ENCODE results near the gene TLK1. TPM values are rescaled to one million over a fixed set of nuclear protein-coding genes. Genes with fewer than 3 reads are reported as not detected.
A peak's percentile ranks its signal among the peaks of the same experiment; 100 is the strongest.

The TLK1 gene
- total and polyA plus RNA-seq, 4 donors, result 12.3 to 61.8 (median 34.4) TPM

GRCh38 chr2:170969030-170969429, 191.7 kb downstream of the TLK1 start:
- no peak for ATAC-seq (ENCODE audit: low FRiP score)
- 81 to 86% methylated on average over 2 of the region's 2 CpGs for WGBS, 2 donors
- Histone ChIP-seq H3K4me3 (ENCODE audit: low read length in 2 of 2) (no peak overlapping the region), H3K4me1 (ENCODE audit: control insufficient read depth in 1 of 2, insufficient read depth in 2 of 2, low read length in 2 of 2) (no peaks in the 10 kb centered on the region), H3K36me3 (ENCODE audit: control insufficient read depth in 1 of 2, insufficient read depth in 2 of 2, low read length in 1 of 2) (peaks cover 0 to 5% of the 10 kb centered on the region in 2 donors), H3K27me3 (ENCODE audit: control insufficient read depth in 1 of 2, insufficient read depth in 2 of 2, low read length in 1 of 2) (no peaks in the 10 kb centered on the region), H3K9me3 (ENCODE audit: control insufficient read depth, low read length) (no peaks in the 10 kb centered on the region), H3K27ac (ENCODE audit: low read depth in 1 of 2, low read length in 2 of 2) (no peak overlapping the region)
- intact Hi-C loops (cut with DNase I), result no loop called here
- DNase-seq, result no peak

DNA sequence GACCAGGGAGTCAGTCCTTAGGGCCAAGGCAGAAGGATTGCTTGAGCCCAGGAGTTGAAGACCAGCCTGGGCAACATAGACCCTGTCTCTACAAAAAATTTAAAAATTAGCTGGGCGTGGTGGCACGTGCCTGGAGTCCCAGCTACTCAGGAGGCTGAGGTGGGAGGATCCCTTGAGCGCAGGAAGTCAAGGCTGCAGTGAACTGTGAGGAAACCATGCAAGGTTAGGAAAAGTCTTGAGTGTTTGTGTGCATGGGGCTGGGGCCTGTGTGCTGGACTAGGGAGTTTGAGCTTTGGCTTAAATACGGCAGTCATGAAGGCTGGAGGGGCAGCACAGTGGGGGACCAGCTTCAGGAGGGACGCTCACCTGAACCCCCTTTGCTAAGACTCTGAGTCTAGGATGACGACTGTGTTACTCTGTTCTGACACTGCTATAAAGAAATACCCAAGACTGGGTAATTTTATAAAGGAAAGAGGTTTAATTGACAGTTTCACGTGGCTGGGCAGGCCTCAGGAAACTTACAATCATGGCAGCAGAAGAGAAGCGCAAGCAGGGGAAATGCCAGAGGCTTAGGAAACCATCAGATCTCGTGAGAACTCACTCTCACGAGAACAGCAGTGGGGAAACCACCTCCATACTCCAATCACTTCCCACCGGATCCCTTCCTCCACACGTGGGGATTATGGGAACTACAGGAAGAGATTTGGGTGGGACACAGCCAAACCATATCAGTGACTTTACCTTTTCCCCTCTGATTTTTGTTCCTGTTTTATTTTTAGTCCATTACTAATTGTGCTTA, 192.3 kb downstream of the TLK1 start:
- Histone ChIP-seq H3K4me1 (ENCODE audit: control insufficient read depth in 1 of 2, insufficient read depth in 2 of 2, low read length in 2 of 2) (no peaks in the 10 kb centered on the region), H3K36me3 (ENCODE audit: control insufficient read depth in 1 of 2, insufficient read depth in 2 of 2, low read length in 1 of 2) (peaks cover under 1 to 5% of the 10 kb centered on the region in 2 donors), H3K27ac (ENCODE audit: low read depth in 1 of 2, low read length in 2 of 2) (no peak overlapping the region), H3K4me3 (ENCODE audit: low read length in 2 of 2) (no peak overlapping the region), H3K9me3 (ENCODE audit: control insufficient read depth, low read length) (no peaks in the 10 kb centered on the region), H3K27me3 (ENCODE audit: control insufficient read depth in 1 of 2, insufficient read depth in 2 of 2, low read length in 1 of 2) (no peaks in the 10 kb centered on the region)
- ATAC-seq (ENCODE audit: low FRiP score) (no peak), DNase-seq (no peak)
- intact Hi-C loops (cut with DNase I), result no loop called here
- WGBS, 2 donors, result 76 to 80% methylated on average over 12 of the region's 12 CpGs

- no peak overlapping the region for H3K4me3 ChIP-seq (ENCODE audit: low read length in 2 of 2)
- no peaks in the 10 kb centered on the region for H3K4me1 ChIP-seq (ENCODE audit: control insufficient read depth in 1 of 2, insufficient read depth in 2 of 2, low read length in 2 of 2)
- H3K27me3 ChIP-seq (ENCODE audit: control insufficient read depth in 1 of 2, insufficient read depth in 2 of 2, low read length in 1 of 2), result no peaks in the 10 kb centered on the region
- ATAC-seq (ENCODE audit: low FRiP score) (no peak), DNase-seq (no peak)
- H3K36me3 ChIP-seq (ENCODE audit: control insufficient read depth in 1 of 2, insufficient read depth in 2 of 2, low read length in 1 of 2), result peaks cover 2 to 5% of the 10 kb centered on the region in 2 donors
- no peaks in the 10 kb centered on the region for H3K9me3 ChIP-seq (ENCODE audit: control insufficient read depth, low read length)
- intact Hi-C loops (cut with DNase I), result no loop called here
- WGBS, 2 donors, result 25 to 34% methylated on average over 5 of the region's 5 CpGs
- H3K27ac ChIP-seq (ENCODE audit: low read depth in 1 of 2, low read length in 2 of 2), result no peak overlapping the region
These were observed 193.1 kb downstream of the TLK1 start for GRCh38 chr2:170967553-170967952.

GRCh38 chr2:170966648-170967396, 193.9 kb downstream of the TLK1 start:
- H3K36me3 ChIP-seq (ENCODE audit: control insufficient read depth in 1 of 2, insufficient read depth in 2 of 2, low read length in 1 of 2), result peaks cover 2 to 6% of the 10 kb centered on the region in 2 donors
- no peaks in the 10 kb centered on the region for H3K27me3 ChIP-seq (ENCODE audit: control insufficient read depth in 1 of 2, insufficient read depth in 2 of 2, low read length in 1 of 2)
- H3K4me1 ChIP-seq (ENCODE audit: control insufficient read depth in 1 of 2, insufficient read depth in 2 of 2, low read length in 2 of 2), result no peaks in the 10 kb centered on the region
- no peak overlapping the region for H3K4me3 ChIP-seq (ENCODE audit: low read length in 2 of 2)
- peak; percentile 24 for ATAC-seq (ENCODE audit: low FRiP score)
- no peak overlapping the region for H3K27ac ChIP-seq (ENCODE audit: low read depth in 1 of 2, low read length in 2 of 2)
- intact Hi-C loops (cut with DNase I), result no loop called here
- H3K9me3 ChIP-seq (ENCODE audit: control insufficient read depth, low read length), result no peaks in the 10 kb centered on the region
- DNase-seq, result no peak
- WGBS, 2 donors, result 71 to 73% methylated on average over 13 of the region's 13 CpGs

- Histone ChIP-seq H3K9me3 (ENCODE audit: control insufficient read depth, low read length) (no peaks in the 10 kb centered on the region), H3K27me3 (ENCODE audit: control insufficient read depth in 1 of 2, insufficient read depth in 2 of 2, low read length in 1 of 2) (no peaks in the 10 kb centered on the region), H3K27ac (ENCODE audit: low read depth in 1 of 2, low read length in 2 of 2) (no peak overlapping the region), H3K4me1 (ENCODE audit: control insufficient read depth in 1 of 2, insufficient read depth in 2 of 2, low read length in 2 of 2) (no peaks in the 10 kb centered on the region), H3K4me3 (ENCODE audit: low read length in 2 of 2) (no peak overlapping the region), H3K36me3 (ENCODE audit: control insufficient read depth in 1 of 2, insufficient read depth in 2 of 2, low read length in 1 of 2) (peaks cover 4 to 7% of the 10 kb centered on the region in 2 donors)
- WGBS, 2 donors, result 77 to 78% methylated on average over 20 of the region's 20 CpGs
- no peak for ATAC-seq (ENCODE audit: low FRiP score)
- DNase-seq, result no peak
- intact Hi-C loops (cut with DNase I), result no loop called here
These were observed 195.1 kb downstream of the TLK1 start for GRCh38 chr2:170965446-170966225.

DNA sequence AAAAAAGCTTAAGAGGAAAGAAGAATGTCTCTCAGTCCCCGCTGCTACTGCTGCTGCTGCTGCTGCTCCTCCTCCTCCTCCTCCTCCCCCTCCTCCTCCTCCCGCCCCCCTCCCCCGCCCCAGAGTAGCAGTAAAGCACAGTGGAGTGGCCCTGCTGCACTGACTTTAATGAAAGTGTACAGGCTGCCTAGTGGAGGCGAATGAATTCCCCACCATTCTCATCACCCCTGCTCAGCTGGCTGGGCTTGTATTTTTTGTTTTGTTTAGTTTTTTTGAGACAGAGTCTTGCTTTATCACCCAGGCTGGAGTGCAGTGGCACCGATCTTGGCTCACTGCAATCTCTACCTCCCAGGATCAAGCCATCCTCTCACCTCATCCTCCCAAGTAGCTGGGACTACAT, 197.3 kb downstream of the TLK1 start:
- no peak overlapping the region for H3K4me3 ChIP-seq (ENCODE audit: low read length in 2 of 2)
- H3K36me3 ChIP-seq (ENCODE audit: control insufficient read depth in 1 of 2, insufficient read depth in 2 of 2, low read length in 1 of 2), result peaks cover 4 to 7% of the 10 kb centered on the region in 2 donors
- DNase-seq, result no peak
- H3K9me3 ChIP-seq (ENCODE audit: control insufficient read depth, low read length), result no peaks in the 10 kb centered on the region
- intact Hi-C loops (cut with DNase I), result no loop called here
- WGBS, 2 donors, result 58 to 71% methylated on average over 5 of the region's 5 CpGs
- H3K27ac ChIP-seq (ENCODE audit: low read depth in 1 of 2, low read length in 2 of 2), result no peak overlapping the region
- no peak for ATAC-seq (ENCODE audit: low FRiP score)
- no peaks in the 10 kb centered on the region for H3K27me3 ChIP-seq (ENCODE audit: control insufficient read depth in 1 of 2, insufficient read depth in 2 of 2, low read length in 1 of 2)
- H3K4me1 ChIP-seq (ENCODE audit: control insufficient read depth in 1 of 2, insufficient read depth in 2 of 2, low read length in 2 of 2), result no peaks in the 10 kb centered on the region

DNA sequence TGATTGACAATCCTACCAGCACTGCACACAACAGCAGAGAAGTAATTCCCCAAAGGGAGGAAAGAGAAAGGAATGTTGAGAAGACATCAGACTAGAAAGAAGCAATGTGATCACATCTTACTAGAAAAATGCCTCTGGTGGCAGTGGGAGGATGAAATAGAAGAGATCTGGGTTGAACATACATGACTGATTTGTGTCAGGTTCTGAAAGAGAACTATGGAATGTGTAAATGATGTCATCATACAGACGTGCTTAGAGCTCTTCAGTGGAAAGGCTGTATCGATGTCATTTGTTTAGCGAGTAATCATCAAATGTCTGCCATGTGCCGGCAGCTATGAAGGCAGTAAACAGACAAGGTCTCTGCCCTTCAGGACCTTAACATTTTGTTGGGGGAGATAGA, 206.8 kb downstream of the TLK1 start:
- DNase-seq, result no peak
- H3K4me3 ChIP-seq (ENCODE audit: low read length in 2 of 2), result no peak overlapping the region
- H3K27me3 ChIP-seq (ENCODE audit: control insufficient read depth in 1 of 2, insufficient read depth in 2 of 2, low read length in 1 of 2), result no peaks in the 10 kb centered on the region
- ATAC-seq (ENCODE audit: low FRiP score), result no peak
- peaks cover 12% of the 10 kb centered on the region in 2 donors for H3K36me3 ChIP-seq (ENCODE audit: control insufficient read depth in 1 of 2, insufficient read depth in 2 of 2, low read length in 1 of 2)
- intact Hi-C loops (cut with DNase I), result no loop called here
- WGBS, 2 donors, result 55 to 74% methylated on average over 4 of the region's 4 CpGs
- H3K9me3 ChIP-seq (ENCODE audit: control insufficient read depth, low read length), result no peaks in the 10 kb centered on the region
- H3K27ac ChIP-seq (ENCODE audit: low read depth in 1 of 2, low read length in 2 of 2), result no peak overlapping the region
- no peaks in the 10 kb centered on the region for H3K4me1 ChIP-seq (ENCODE audit: control insufficient read depth in 1 of 2, insufficient read depth in 2 of 2, low read length in 2 of 2)

DNA sequence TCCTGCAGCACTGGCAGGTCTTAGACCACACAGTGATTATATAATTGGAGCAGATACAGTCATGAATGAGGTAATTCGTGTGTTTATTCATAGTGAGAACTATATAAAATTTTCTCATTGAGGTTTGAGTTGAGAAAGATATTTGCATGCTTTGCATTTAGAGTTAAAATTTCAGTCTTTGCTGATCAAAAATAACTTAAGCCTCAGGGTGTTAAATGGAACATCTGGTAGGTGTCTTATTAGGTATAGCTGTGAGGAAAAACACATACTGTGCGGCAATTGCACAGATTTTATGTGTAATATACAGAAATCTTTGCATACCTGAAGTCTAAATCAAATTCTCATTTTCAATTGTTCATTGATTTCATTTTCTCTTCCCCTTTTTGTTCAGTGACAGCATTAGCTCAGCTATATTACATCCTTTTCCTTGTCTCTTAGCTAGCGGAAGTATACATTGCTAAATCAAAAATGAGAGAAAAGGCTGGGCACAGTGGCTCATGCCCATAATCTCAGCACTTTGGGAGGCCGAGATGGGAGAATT, 210.4 kb downstream of the TLK1 start:
- no peaks in the 10 kb centered on the region for H3K9me3 ChIP-seq (ENCODE audit: control insufficient read depth, low read length)
- no peaks in the 10 kb centered on the region for H3K4me1 ChIP-seq (ENCODE audit: control insufficient read depth in 1 of 2, insufficient read depth in 2 of 2, low read length in 2 of 2)
- ATAC-seq (ENCODE audit: low FRiP score) (no peak), DNase-seq (no peak)
- 89 to 91% methylated on average over 4 of the region's 4 CpGs for WGBS, 2 donors
- H3K27ac ChIP-seq (ENCODE audit: low read depth in 1 of 2, low read length in 2 of 2), result no peak overlapping the region
- peaks cover 4 to 12% of the 10 kb centered on the region in 2 donors for H3K36me3 ChIP-seq (ENCODE audit: control insufficient read depth in 1 of 2, insufficient read depth in 2 of 2, low read length in 1 of 2)
- intact Hi-C loops (cut with DNase I), result no loop called here
- H3K27me3 ChIP-seq (ENCODE audit: control insufficient read depth in 1 of 2, insufficient read depth in 2 of 2, low read length in 1 of 2), result no peaks in the 10 kb centered on the region
- no peak overlapping the region for H3K4me3 ChIP-seq (ENCODE audit: low read length in 2 of 2)
